HG02588 (cell line): ENCODE data around the gene RICTOR.

ENCODE experiments used
- ATAC-seq: cut with Tn5 transposase; IDR thresholded peaks from one replicate; pipeline ENCODE4 v1.9.1; 2021; ENCODE audit warnings: mild to moderate bottlenecking, moderate library complexity; ENCODE audit not compliant: unreplicated experiment

RICTOR gene

GRCh38 chr5:38892363-38892762 is 181.8 kb downstream of the RICTOR start:
- ATAC-seq: no peak

- ATAC-seq: no peak
These were observed 182.6 kb downstream of the RICTOR start for GRCh38 chr5:38891563-38891962.

GRCh38 chr5:38889424-38889823 is 184.8 kb downstream of the RICTOR start:
- ATAC-seq: no peak

GRCh38 chr5:38888041-38888440 is 186.2 kb downstream of the RICTOR start:
- ATAC-seq: no peak
